T-cell (primary cell): ENCODE measurements around the gene CC2D2B. TPM values are rescaled to one million over a fixed set of nuclear protein-coding genes. Genes with fewer than 3 reads are reported as not detected.
"Not testable (repeated sequence)": the region's sequence is repeated elsewhere in the genome, so short reads cannot be mapped to it uniquely, and the experiment has no call there.

Experiments used
- ATAC-seq, 4 experiments: fragments of 200-7000 bp in 3 of 4; fragments of 150-1000 bp in 1 of 4; cut with Tn5 transposase; replicated peaks in 1 of 4; 1 replicate in 3 of 4; 2 replicates in 1 of 4; pipeline ENCODE4 v1.10.0; 2021; ENCODE audit warnings: moderate library complexity in 3 of 4, mild to moderate bottlenecking in 2 of 4, moderate number of reproducible peaks in 1 of 4
- CTCF ChIA-PET, 2 donors: fragments of 300-600 bp; sonication (Branson Sonifier 250); formaldehyde crosslinking; loops; one replicate each; lab custom pipeline; 2022; ENCODE audit warnings: antibody characterized with exemption in 2 of 2; lab: Charles Lee
- POLR2A ChIA-PET, 2 donors: fragments of 300-600 bp; sonication (Branson Sonifier 250); formaldehyde crosslinking; loops; one replicate each; lab custom pipeline; 2022; ENCODE audit warnings: antibody characterized with exemption in 2 of 2; lab: Charles Lee
- DNase-seq, 35 experiments: peaks; one replicate each; pipeline versions ENCODE4 v3.0.0 to v3.0.0-alpha.2; 2013 to 2023
- H3K27ac ChIP-seq: one replicate; pipeline ENCODE4 v1.5.1; 2013; ENCODE audit warnings: low read length
- H3K27me3 ChIP-seq, 2 experiments: replicated peaks in 1 of 2; 1 replicate in 1 of 2; 2 replicates in 1 of 2; pipeline versions ENCODE4 v1.6.1 to v1.7.0; 2013; ENCODE audit warnings: low read length in 1 of 2, mixed read lengths in 1 of 2; ENCODE audit not compliant: control insufficient read depth in 2 of 2, insufficient read depth in 2 of 2; ENCODE audit errors: extremely low read depth in 1 of 2
- H3K36me3 ChIP-seq, 2 donors: 1 replicate in 1 of 2; 2 replicates in 1 of 2; pipeline versions ENCODE4 v1.6.1 to v1.7.0; 2013; ENCODE audit warnings: low read length in 1 of 2; ENCODE audit not compliant: control insufficient read depth in 2 of 2, insufficient read depth in 1 of 2; ENCODE audit errors: extremely low read depth in 1 of 2
- H3K4me1 ChIP-seq, 2 experiments: 1 replicate in 1 of 2; 2 replicates in 1 of 2; pipeline versions ENCODE4 v1.6.1 to v1.7.0; 2013; ENCODE audit warnings: low read length in 2 of 2, mixed read lengths in 1 of 2; ENCODE audit not compliant: insufficient read depth in 2 of 2, control insufficient read depth in 1 of 2; ENCODE audit errors: extremely low read depth in 1 of 2
- H3K4me3 ChIP-seq, 2 donors: 1 replicate in 1 of 2; 2 replicates in 1 of 2; pipeline versions ENCODE4 v1.5.1 to v1.7.0; 2013; ENCODE audit warnings: mild to moderate bottlenecking in 2 of 2, low read length in 1 of 2, moderate library complexity in 1 of 2; ENCODE audit not compliant: control insufficient read depth in 1 of 2; ENCODE audit errors: extremely low read depth in 1 of 2
- H3K9me3 ChIP-seq: 2 replicates; pipeline ENCODE4 v1.7.0; 2013
- H3K27ac Mint-ChIP-seq, 2 donors: one replicate each; pipeline ENCODE4 v1.8.0; 2020 to 2021; ENCODE audit warnings: mild to moderate bottlenecking in 2 of 2, mixed read lengths in 2 of 2
- H3K27me3 Mint-ChIP-seq, 2 donors: one replicate each; pipeline ENCODE4 v1.8.0; 2021 to 2022; ENCODE audit warnings: mixed read lengths in 2 of 2
- H3K36me3 Mint-ChIP-seq: one replicate; pipeline ENCODE4 v1.8.0; 2021; ENCODE audit warnings: mixed read lengths
- H3K4me1 Mint-ChIP-seq, 3 donors: one replicate each; pipeline ENCODE4 v1.8.0; 2020 to 2022; ENCODE audit warnings: mixed read lengths in 3 of 3, mild to moderate bottlenecking in 1 of 3
- H3K4me3 Mint-ChIP-seq, 3 donors: one replicate each; pipeline ENCODE4 v1.8.0; 2020 to 2022; ENCODE audit warnings: mild to moderate bottlenecking in 3 of 3, mixed read lengths in 3 of 3, moderate library complexity in 3 of 3
- H3K9me3 Mint-ChIP-seq, 3 donors: one replicate each; pipeline ENCODE4 v1.8.0; 2020 to 2022; ENCODE audit warnings: mixed read lengths in 3 of 3
- WGBS: methylation state at CpG from one replicate; pipeline ENCODE4 v1.1.5; 2013; ENCODE audit warnings: missing lambda C conversion rate; ENCODE audit not compliant: insufficient coverage; 5-methylcytosine and 5-hydroxymethylcytosine counted together
- total RNA-seq, 35 experiments: library from RNA in 6 of 35; stranded (reverse) in 6 of 35; fragments of 120-200 nt in 1 of 35; gene quantifications; one replicate each; pipeline versions ENCODE4 v1.2.1 to v1.2.4 and lab custom pipeline; 2013 to 2026

The CC2D2B gene
- total RNA-seq, 5 donors from 2014 or later (not counting 1 experiment from before 2014, with no cell fraction given), result 0.25 TPM; not detected in 4

GRCh38 chr10:95976362-95977229, 68.8 kb downstream of the CC2D2B start:
- H3K9me3 ChIP-seq, result no peaks in the 10 kb centered on the region
- Mint-ChIP-seq H3K4me1 (no peaks in the 10 kb centered on the region), H3K9me3 (no peaks in the 10 kb centered on the region), H3K36me3 (no peaks in the 10 kb centered on the region), H3K27ac (no peak overlapping the region), H3K4me3 (no peak overlapping the region), H3K27me3 (peaks cover 0 to 4% of the 10 kb centered on the region in 2 donors)
- DNase-seq (no peak), ATAC-seq (no peak)
- no peak overlapping the region for H3K27ac ChIP-seq
- H3K36me3 ChIP-seq, result no peaks in the 10 kb centered on the region
- ChIA-PET CTCF (no interaction called here), POLR2A (no interaction called here)
- H3K27me3 ChIP-seq, result peaks cover 0 to 3% of the 10 kb centered on the region in 2 experiments
- 74% methylated on average over 4 of the region's 9 CpGs for WGBS
- H3K4me3 ChIP-seq, result no peak overlapping the region
- no peaks in the 10 kb centered on the region for H3K4me1 ChIP-seq

- no peaks in the 10 kb centered on the region for H3K27me3 ChIP-seq
- POLR2A ChIA-PET, result no interaction called here
- no peaks in the 10 kb centered on the region for H3K9me3 Mint-ChIP-seq
- H3K4me3 Mint-ChIP-seq, result no peak overlapping the region
- H3K36me3 ChIP-seq, result no peaks in the 10 kb centered on the region
- peaks cover 0 to 3% of the 10 kb centered on the region in 2 donors for H3K27me3 Mint-ChIP-seq
- ATAC-seq (no peak), DNase-seq (no peak)
- H3K4me1 ChIP-seq, result no peaks in the 10 kb centered on the region
- H3K27ac ChIP-seq, result no peak overlapping the region
- H3K27ac Mint-ChIP-seq, result no peak overlapping the region
- WGBS, result 92% methylated on average over 2 of the region's 2 CpGs
- CTCF ChIA-PET, result no interaction called here
- H3K36me3 Mint-ChIP-seq, result no peaks in the 10 kb centered on the region
- H3K4me3 ChIP-seq, result no peak overlapping the region
- no peaks in the 10 kb centered on the region for H3K9me3 ChIP-seq
- H3K4me1 Mint-ChIP-seq, result no peaks in the 10 kb centered on the region
Observed at GRCh38 chr10:95982200-95982599, 74.4 kb downstream of the CC2D2B start.

GRCh38 chr10:95987685-95988426, 80.1 kb downstream of the CC2D2B start:
- Histone ChIP-seq H3K27ac (no peak overlapping the region), H3K36me3 (no peaks in the 10 kb centered on the region), H3K27me3 (no peaks in the 10 kb centered on the region), H3K4me1 (no peaks in the 10 kb centered on the region), H3K9me3 (no peaks in the 10 kb centered on the region), H3K4me3 (no peak overlapping the region)
- WGBS, result 100% methylated on average over 1 of the region's 2 CpGs
- POLR2A ChIA-PET, result no interaction called here
- Mint-ChIP-seq H3K27me3 (peaks cover 4 to 9% of the 10 kb centered on the region in 2 donors), H3K36me3 (no peaks in the 10 kb centered on the region), H3K4me1 (no peaks in the 10 kb centered on the region), H3K9me3 (no peaks in the 10 kb centered on the region), H3K4me3 (no peak overlapping the region), H3K27ac (no peak overlapping the region)
- DNase-seq (no peak), ATAC-seq (no peak)
- CTCF ChIA-PET, result no interaction called here

GRCh38 chr10:95988702-95989101, 80.9 kb downstream of the CC2D2B start:
- peaks cover 4 to 9% of the 10 kb centered on the region in 2 donors for H3K27me3 Mint-ChIP-seq
- CTCF ChIA-PET, result interaction anchor here (0.6 to 0.7 kb wide), 2 partner anchors 30 to 34 kb away, joined by 3 read pairs; no protein-coding TSS in a partner anchor
- no peak overlapping the region for H3K27ac ChIP-seq

GRCh38 chr10:95994376-95994775, 86.6 kb downstream of the CC2D2B start:
- H3K36me3 ChIP-seq, H3K4me1 Mint-ChIP-seq, H3K4me3 ChIP-seq, H3K9me3 Mint-ChIP-seq, H3K4me1 ChIP-seq, H3K36me3 Mint-ChIP-seq, H3K27me3 Mint-ChIP-seq, H3K27ac ChIP-seq, DNase-seq, POLR2A ChIA-PET, H3K9me3 ChIP-seq, CTCF ChIA-PET, H3K27ac Mint-ChIP-seq, ATAC-seq, H3K27me3 ChIP-seq, H3K4me3 Mint-ChIP-seq: not testable (repeated sequence)
- 90% methylated on average over 4 of the region's 11 CpGs for WGBS

More at GRCh38 chr10:95988702-95989101, 80.9 kb downstream of the CC2D2B start:
- Histone ChIP-seq H3K36me3 (no peaks in the 10 kb centered on the region), H3K4me1 (no peaks in the 10 kb centered on the region), H3K4me3 (no peak overlapping the region), H3K9me3 (no peaks in the 10 kb centered on the region), H3K27me3 (no peaks in the 10 kb centered on the region)
- WGBS, result 100% methylated on average over 1 of the region's 3 CpGs
- DNase-seq (no peak), ATAC-seq (no peak)
- no peaks in the 10 kb centered on the region for H3K4me1 Mint-ChIP-seq
- no peaks in the 10 kb centered on the region for H3K36me3 Mint-ChIP-seq
- POLR2A ChIA-PET, result no interaction called here
- no peak overlapping the region for H3K4me3 Mint-ChIP-seq
- H3K9me3 Mint-ChIP-seq, result no peaks in the 10 kb centered on the region
- no peak overlapping the region for H3K27ac Mint-ChIP-seq

GRCh38 chr10:95998255-95998784, 90.5 kb downstream of the CC2D2B start:
- Histone ChIP-seq H3K27me3 (no peaks in the 10 kb centered on the region), H3K4me3 (no peak overlapping the region), H3K9me3 (no peaks in the 10 kb centered on the region), H3K27ac (no peak overlapping the region), H3K36me3 (no peaks in the 10 kb centered on the region), H3K4me1 (no peaks in the 10 kb centered on the region)
- ChIA-PET CTCF (no interaction called here), POLR2A (no interaction called here)
- Mint-ChIP-seq H3K36me3 (no peaks in the 10 kb centered on the region), H3K9me3 (no peaks in the 10 kb centered on the region), H3K27me3 (peaks cover 0 to 5% of the 10 kb centered on the region in 2 donors), H3K27ac (no peak overlapping the region), H3K4me1 (no peaks in the 10 kb centered on the region), H3K4me3 (no peak overlapping the region)
- WGBS, result no CpG with 5 or more reads among the region's 1 CpG
- DNase-seq (no peak), ATAC-seq (no peak)
